Adrenal gland (tissue), 5 donors: ENCODE results near the gene ALDH1A3.

Source experiments
- POLR2A ChIP-seq, 2 donors: fragments of 450-650 bp; IDR thresholded peaks; one replicate each; pipeline ENCODE4 v1.6.1; 2017; ENCODE audit warnings: antibody characterized with exemption in 2 of 2, mild to moderate bottlenecking in 2 of 2, moderate library complexity in 1 of 2
- TF ChIP-seq, protein P1 (sequence below), 6 experiments: fragments of 450-650 bp in 4 of 6; fragments of 200-600 bp in 2 of 6; sonication (generic) in 1 of 6; IDR thresholded peaks; 1 replicate in 5 of 6; 2 replicates in 1 of 6; pipeline versions ENCODE4 v1.5.1 to v1.8.0; 2016 to 2021; ENCODE audit warnings: antibody characterized with exemption in 6 of 6, mild to moderate bottlenecking in 2 of 6, moderate library complexity in 1 of 6
- donor health status: DM: no; HTN: no; CAD: no.

DNA sequence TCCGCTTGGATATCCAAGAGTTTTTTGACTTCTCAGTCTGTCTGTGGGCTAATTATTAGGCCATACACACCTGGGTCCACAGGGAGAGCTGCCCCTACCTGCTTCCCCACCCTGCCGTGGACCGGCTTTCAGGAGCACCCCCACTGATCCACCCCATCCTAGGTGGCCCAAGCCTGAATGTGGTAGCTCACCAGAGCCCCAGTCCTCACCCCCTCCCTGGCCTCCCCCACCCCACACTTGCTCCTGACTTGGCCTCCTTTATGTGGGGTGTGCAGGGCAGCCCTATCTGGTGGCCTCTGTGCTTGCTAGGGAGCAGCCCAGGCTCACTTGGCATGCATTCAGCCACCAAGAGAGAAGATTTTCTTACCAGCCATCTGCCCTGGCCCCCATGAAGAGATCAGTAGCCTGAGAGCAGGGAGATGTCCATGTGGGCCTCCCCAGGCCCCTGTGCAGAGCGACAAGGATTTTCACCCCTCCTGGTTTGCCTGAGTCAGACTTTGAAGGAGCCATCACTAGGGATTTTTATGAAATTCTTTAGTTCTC, 50.7 kb downstream of the ALDH1A3 start:
- TF ChIP-seq, protein P1, sequence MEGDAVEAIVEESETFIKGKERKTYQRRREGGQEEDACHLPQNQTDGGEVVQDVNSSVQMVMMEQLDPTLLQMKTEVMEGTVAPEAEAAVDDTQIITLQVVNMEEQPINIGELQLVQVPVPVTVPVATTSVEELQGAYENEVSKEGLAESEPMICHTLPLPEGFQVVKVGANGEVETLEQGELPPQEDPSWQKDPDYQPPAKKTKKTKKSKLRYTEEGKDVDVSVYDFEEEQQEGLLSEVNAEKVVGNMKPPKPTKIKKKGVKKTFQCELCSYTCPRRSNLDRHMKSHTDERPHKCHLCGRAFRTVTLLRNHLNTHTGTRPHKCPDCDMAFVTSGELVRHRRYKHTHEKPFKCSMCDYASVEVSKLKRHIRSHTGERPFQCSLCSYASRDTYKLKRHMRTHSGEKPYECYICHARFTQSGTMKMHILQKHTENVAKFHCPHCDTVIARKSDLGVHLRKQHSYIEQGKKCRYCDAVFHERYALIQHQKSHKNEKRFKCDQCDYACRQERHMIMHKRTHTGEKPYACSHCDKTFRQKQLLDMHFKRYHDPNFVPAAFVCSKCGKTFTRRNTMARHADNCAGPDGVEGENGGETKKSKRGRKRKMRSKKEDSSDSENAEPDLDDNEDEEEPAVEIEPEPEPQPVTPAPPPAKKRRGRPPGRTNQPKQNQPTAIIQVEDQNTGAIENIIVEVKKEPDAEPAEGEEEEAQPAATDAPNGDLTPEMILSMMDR (IDR thresholded peaks at IDR 0.05), result no peak
- no peak for TF ChIP-seq POLR2A (IDR thresholded peaks at IDR 0.05)
